Activated T-helper 1 cell treated with anti-CD3 and anti-CD28 coated beads, Interleukin-2, amount 50 U/mL, for 16 hours (primary cell): Measurements from ENCODE around the gene TEX261.
"Not testable (repeated sequence)": the region's sequence is repeated elsewhere in the genome, so short reads cannot be mapped to it uniquely, and the experiment has no call there.

Experiments used
- DNase-seq, 2 donors: peaks; one replicate each; pipeline ENCODE4 v3.0.0-alpha.2; 2020; ENCODE audit warnings: low read depth in 1 of 2, low spot score in 1 of 2

The TEX261 gene

DNA sequence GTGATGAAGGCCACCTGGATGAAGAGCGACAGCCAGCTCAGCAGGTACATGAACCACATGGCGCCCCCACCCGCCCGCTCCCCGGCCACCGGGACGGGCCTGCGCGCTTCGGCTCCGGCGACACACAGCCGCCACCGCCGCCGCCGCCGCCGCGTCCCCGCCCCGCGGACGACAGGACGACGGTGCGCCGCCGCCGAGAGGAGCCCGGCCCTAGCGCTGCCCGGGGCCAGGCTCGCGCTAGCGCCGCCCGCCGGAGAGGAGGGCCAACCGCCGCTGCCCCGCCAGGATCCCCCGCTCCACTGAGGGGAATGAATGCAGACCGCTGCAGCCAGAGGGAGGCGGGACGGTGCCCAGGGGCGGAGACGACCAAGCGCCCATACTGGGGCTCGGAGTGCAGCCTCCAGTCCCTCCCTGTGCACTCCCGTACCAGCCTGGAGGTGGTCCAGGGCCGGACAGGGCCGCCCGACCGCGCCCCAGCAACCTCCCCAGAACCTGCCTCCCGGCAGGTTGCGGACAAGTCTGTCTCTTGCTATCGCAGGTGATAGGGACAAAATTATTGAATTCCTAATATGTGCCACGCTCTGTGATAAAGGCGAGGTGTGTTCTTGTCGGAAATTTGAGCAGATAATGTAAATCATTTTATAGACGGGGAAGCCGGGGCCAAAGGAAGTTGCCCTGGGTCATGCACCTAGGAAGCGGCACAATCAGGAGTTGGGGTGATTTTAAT, at the start of gene TEX261:
Gene TEX261, minus strand, starts transcription at position 175 of the 727 bp plus-strand sequence. Its CDS starts 116 bp downstream, at position 59.
- DNase-seq = peak; percentile 88 to 90

GRCh38 chr2:71043531-71044407, 49.1 kb upstream of the TEX261 start:
- DNase-seq = no peak

GRCh38 chr2:71042287-71042686, 47.6 kb upstream of the TEX261 start:
- DNase-seq = no peak

DNA sequence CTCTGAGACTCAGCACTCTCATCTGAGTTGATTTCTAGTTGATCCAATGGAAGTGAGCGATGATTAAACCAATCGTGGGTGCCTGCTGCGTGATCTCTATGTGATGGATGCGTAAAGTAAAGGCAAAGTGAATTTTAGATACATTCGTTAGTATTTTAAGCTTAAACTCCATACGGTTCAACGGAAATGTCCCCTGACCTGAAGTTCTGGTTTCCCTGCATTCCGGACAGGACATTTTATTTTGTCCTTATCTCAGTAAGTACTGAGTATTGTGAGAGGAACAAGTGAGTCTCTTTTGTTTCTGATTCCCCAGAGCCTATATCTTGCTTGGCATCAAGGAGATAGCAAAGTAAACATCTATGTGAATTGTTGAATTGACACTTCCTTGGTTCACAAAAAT, 41.6 kb upstream of the TEX261 start:
- not testable (repeated sequence) for DNase-seq

GRCh38 chr2:71023553-71024243, 29.0 kb upstream of the TEX261 start:
- DNase-seq = peak; percentile 34 to 52

- not testable (repeated sequence) for DNase-seq
Measured at GRCh38 chr2:71021394-71021793, 26.7 kb upstream of the TEX261 start.

DNA sequence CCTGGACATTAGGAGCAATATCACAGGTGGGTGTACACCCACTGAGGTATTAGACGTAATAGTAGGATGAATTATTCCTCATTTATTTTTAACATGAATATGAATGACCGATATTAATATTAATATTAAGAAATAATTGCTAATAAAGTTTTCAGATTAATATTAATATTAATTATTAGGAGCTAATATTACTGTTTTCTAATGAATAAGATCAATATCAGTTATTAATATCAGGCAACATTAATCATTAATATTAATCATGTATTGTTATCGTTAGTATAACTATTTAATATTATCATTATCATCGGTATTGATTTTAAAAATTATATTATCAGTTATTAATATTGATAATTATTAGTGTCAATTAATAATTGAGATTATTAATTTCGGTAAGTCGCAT, 25.3 kb upstream of the TEX261 start:
- DNase-seq = not testable (repeated sequence)

DNA sequence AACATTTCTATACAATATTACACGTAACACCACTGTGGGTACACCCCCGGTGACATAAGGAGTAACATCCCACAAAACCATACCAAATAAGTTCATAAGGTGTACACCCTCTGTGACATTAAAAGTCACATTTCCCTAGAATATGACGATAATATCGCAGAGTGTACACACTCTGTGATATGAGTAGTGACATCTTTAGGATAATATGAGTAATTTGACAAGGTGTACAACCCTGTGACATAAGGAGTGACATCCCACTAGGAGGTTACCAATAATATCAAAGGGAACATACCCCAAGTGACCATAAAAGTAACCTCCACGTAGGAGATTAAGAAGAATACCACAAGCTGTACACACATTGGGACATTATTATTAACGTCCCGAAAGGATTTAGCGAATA, 24.0 kb upstream of the TEX261 start:
- no peak for DNase-seq

- not testable (repeated sequence) for DNase-seq
Measured at GRCh38 chr2:71011786-71012185, 17.1 kb upstream of the TEX261 start.

- no peak for DNase-seq
Measured at GRCh38 chr2:71008342-71008741, 13.7 kb upstream of the TEX261 start.

- DNase-seq = no peak
Measured at GRCh38 chr2:71006955-71007799, 12.5 kb upstream of the TEX261 start.

GRCh38 chr2:71006323-71006722, 11.7 kb upstream of the TEX261 start:
- DNase-seq = no peak

DNA sequence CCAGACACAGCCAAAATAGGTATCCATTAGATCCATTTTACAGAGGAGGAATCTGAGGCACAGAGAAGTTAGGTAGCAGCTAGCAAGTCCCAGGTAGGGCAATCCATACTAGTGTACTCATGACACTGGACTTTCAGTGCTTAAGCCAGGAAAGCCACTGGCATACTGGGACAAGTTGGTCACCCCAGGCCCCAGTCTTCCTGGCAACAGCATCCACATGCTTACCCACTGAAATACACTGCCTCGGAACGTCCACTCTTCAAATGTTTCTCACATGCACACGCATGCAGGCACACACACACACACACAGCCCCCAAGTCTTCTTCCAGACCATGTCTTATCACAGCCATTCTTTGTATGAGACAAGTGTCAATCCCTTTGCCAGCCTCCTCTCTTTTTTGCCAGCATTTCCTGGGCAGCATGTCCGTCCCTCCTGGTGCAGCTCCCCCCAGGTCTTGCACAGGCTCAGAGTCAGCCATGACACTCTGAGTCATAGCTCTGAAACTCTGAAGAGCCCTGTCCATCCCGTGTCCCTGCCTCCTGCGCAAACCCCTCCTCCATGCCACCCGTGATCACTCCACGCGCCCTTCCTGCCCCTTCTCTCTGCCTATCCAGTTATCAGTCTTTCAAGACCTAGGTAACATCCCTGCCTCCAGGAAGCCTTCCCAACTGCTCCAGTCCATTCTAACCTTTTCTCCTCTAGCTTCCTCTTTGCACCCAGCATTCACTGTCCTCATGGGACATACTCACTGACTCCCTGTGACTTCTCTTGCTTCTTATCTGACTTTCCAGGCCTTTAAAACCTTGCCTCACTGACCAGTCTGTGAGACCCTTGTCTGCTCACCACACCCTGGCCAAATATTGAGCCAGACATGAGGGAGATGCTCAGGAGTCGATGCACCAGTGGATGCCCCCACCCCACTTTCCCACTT, 10.9 kb upstream of the TEX261 start:
- DNase-seq = no peak

DNA sequence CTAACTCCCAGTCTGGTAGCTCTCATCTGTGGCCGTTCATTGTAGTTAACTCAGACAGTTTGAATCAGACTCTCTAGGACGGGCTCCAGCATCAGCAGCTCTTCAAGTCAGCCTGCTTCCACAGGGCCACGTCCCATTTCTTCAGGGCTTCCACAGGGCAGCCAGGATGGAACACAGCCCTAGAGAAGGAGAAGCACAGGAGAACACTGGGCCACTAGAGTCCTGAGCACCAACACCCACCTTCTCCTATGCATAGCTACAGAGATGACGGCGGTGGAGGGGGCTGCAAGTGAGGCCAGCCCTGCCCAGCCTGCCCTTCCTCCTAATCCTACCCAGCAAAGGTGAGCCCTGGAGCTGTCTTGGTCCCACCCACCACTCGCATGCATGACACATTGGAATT, 10.2 kb upstream of the TEX261 start:
- no peak for DNase-seq

- DNase-seq = no peak
Measured at GRCh38 chr2:71003966-71004755, 9.5 kb upstream of the TEX261 start.

- DNase-seq = no peak
Measured at GRCh38 chr2:71003396-71003795, 8.7 kb upstream of the TEX261 start.

GRCh38 chr2:71001981-71002570, 7.4 kb upstream of the TEX261 start:
- no peak for DNase-seq

DNA sequence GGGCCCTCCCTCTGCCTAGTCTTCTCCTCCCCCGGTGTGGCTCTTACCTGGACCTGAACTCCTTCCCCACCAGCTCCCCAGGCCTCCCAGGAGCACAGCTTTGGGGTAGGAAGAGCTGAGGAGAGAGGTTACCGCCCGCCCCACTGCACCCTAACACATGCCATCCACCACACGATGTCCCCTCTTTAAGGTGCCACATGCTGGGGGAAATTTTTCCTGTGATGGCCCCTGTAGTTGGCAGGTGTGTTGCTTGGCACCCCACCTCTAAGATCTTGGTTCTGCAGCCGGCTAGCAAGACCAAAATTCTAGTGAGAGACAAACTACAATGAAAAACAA, 6.9 kb upstream of the TEX261 start:
- DNase-seq = no peak
